NB4 (cell line): Measurements from ENCODE around the gene PRICKLE2.

Experiments
- DNase-seq: peaks from one replicate; pipeline ENCODE4 v3.0.0; 2010; ENCODE audit warnings: low read depth
- H3K4me3 ChIP-seq: one replicate; pipeline ENCODE4 v1.5.1; 2011; ENCODE audit warnings: mild to moderate bottlenecking, low read depth, low read length, moderate library complexity
- MYC ChIP-seq: IDR thresholded peaks from 2 replicates; pipeline ENCODE4 v1.6.1; 2011; ENCODE audit warnings: low read depth, low read length
- POLR2A ChIP-seq: IDR thresholded peaks from 2 replicates; pipeline ENCODE4 v1.6.1; 2011; ENCODE audit warnings: mild to moderate bottlenecking; ENCODE audit not compliant: insufficient read length; ENCODE audit errors: extremely low read depth
- TF ChIP-seq, protein P1 (sequence below): IDR thresholded peaks from 2 replicates; pipeline ENCODE4 v1.6.1; 2011; ENCODE audit warnings: low read depth, low read length
- TF ChIP-seq, protein P2 (sequence below): IDR thresholded peaks from one replicate; pipeline ENCODE4 v1.5.1; 2012; ENCODE audit warnings: low read depth, low read length

The PRICKLE2 gene

DNA sequence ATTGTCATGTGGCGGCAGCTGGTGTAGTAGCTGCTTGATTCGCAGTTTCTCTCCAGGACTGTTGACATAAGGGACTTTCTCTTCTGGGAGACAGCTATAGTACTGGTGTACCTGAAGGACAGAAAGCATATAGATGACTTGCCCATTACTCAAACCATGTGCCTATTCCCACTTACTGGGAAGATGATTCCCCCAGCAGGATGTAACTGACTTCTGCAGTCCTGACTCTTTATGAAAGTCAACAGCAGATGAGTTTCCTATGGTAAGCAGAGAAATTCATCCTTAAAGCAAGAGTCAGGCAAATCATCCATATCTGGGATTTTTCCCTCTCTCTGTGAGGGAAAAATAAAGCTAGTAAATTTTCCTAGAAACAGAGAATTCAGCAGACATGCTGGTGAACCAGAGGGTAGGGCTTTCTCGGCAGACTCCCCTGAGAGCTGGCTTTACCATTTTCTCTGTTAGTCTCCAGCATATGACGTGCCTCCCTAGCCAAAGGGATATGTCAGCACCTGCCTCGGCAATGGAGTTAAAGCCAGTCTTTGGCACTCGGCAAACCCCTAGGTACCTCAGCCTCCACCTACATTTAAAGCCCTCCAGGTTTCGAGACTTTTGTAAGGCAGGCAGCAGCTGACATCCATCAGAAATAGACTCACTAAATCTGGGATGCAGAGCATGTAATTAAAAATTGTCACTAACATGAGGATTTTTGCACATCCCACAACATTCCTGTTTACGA lies 62.1 kb downstream of the PRICKLE2 start:
- TF ChIP-seq, protein P1, sequence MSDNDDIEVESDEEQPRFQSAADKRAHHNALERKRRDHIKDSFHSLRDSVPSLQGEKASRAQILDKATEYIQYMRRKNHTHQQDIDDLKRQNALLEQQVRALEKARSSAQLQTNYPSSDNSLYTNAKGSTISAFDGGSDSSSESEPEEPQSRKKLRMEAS: no peak
- TF ChIP-seq, protein P2, sequence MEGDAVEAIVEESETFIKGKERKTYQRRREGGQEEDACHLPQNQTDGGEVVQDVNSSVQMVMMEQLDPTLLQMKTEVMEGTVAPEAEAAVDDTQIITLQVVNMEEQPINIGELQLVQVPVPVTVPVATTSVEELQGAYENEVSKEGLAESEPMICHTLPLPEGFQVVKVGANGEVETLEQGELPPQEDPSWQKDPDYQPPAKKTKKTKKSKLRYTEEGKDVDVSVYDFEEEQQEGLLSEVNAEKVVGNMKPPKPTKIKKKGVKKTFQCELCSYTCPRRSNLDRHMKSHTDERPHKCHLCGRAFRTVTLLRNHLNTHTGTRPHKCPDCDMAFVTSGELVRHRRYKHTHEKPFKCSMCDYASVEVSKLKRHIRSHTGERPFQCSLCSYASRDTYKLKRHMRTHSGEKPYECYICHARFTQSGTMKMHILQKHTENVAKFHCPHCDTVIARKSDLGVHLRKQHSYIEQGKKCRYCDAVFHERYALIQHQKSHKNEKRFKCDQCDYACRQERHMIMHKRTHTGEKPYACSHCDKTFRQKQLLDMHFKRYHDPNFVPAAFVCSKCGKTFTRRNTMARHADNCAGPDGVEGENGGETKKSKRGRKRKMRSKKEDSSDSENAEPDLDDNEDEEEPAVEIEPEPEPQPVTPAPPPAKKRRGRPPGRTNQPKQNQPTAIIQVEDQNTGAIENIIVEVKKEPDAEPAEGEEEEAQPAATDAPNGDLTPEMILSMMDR: no peak
- no peak for DNase-seq
- no peak overlapping the region for H3K4me3 ChIP-seq

DNA sequence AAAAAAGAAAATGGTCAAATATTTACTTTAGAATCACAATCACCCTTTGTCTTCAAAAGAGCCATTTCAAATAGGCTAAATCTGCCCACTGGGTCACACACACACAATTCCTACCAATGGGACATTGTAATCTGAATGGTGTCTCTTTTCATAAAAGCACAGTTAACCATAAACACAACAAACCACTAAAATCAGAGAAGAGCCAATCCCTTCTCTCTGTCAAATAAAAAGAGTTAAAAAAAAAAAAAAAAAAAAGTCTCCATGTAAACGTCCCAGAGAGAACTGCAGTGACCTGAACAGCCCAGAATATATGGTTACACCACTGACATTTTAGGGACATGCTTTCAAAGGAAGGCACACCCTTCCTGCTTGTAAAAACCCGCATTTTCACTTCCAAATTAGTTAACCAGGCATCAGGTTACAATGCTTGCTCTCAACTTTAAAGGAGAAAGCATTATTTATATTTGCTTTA lies 63.7 kb downstream of the PRICKLE2 start:
- TF ChIP-seq POLR2A: no peak
- TF ChIP-seq, protein P2: no peak
- TF ChIP-seq, protein P1: no peak
- TF ChIP-seq MYC: no peak
- no peak overlapping the region for H3K4me3 ChIP-seq
- DNase-seq: no peak

DNA sequence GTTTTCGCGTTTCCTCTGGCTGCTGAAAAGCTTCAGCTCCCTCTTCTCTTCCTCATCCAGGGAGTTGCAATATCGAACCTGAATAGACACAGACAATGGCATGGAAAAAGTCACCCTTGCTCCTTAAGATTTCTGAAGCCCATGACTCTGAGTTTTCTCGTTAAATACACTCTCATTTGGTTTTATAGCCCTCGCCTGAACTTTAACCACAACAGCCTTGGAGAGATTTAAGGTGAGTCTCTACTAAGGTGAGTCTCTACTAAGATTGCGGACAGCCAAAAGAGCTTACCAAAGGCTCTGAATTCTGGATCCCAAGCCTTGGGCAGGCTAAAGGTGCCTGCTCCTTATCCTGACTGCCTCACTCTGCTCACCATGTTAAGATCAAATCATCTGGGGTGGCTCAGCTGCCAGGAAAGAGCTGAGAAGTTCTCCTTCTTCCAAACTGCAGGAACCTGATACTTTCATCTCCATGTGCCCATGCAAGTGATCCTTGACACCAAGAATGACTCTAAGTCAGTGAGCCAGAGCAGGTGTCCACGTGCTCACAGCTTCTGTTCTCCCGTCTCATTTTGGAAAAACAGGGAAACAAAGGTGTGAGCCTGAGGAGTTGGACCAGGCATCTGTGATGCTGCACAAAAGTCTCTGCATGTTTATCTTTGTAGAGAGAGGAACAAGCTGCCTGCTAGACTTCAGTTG lies 65.1 kb downstream of the PRICKLE2 start:
- DNase-seq: no peak
- H3K4me3 ChIP-seq: no peak overlapping the region
- TF ChIP-seq MYC (no peak), POLR2A (no peak)
- TF ChIP-seq, protein P2: no peak
- TF ChIP-seq, protein P1: no peak

DNA sequence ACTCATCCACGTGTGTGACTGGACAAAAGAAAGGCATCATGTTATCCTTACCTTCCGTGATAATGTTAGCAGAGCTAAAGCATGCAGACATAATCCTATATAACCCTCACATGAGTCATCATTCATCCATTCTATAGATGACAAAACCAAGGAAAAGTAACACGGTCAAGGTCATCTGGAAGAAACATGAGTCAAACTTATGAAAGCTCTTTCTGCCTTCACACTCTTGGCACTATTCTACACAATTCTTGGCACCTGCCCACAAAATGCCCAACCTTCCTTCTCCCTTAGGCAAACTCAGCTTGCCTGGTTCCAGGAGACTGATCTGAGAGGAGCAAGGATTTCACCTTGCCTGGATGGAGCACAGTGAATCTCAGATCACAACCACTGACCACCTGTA lies 66.9 kb downstream of the PRICKLE2 start:
- TF ChIP-seq MYC: no peak
- TF ChIP-seq POLR2A: no peak
- TF ChIP-seq, protein P1: no peak
- TF ChIP-seq, protein P2: no peak
- no peak overlapping the region for H3K4me3 ChIP-seq
- no peak for DNase-seq

DNA sequence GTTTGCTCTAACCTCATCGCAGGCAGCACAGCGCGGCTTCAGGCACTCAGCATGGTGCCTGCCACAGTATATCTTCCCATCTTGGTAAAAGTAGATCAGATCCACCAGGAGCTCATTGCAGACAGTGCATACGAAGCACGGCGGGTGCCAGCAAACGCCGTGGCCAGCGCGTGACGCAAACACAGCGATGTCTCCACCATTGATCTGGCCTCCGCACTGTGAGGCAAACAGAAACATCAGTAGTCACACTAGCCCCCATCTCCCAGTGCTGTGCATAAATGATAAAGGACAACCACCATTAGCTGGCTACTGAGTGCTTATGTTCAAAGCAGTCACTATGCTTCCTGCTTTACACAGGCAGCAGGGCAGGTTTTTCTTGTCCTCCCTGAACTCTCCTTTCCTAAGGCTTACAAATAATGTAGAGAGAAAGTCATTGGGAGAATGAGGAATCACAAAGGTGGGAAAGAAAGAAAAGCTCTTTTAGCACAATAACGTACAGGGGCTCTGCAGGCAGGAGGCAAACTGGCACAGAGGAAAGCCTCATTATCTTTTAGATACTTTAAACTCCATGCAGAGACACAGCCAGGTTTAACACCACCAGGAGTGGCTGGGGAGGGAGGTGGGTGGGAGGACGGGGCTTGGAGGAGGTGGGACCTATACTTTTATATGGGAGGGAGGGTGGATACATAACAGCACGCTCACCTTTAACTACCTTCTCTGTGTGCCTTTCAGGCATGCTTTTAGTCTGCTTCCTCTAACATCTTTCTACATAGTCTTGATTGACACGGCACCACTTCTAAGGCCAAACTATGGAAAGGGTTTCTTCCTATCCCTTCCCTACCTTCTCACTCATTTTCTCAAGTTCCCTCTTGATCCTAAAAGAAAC lies 67.9 kb downstream of the PRICKLE2 start:
- no peak overlapping the region for H3K4me3 ChIP-seq
- DNase-seq: no peak
- TF ChIP-seq, protein P1: no peak
- TF ChIP-seq MYC: no peak
- no peak for TF ChIP-seq POLR2A
- TF ChIP-seq, protein P2: no peak
